Caki2 (cell line): ENCODE results near the gene UNC119. TPM values are rescaled to one million over a fixed set of nuclear protein-coding genes. Genes with fewer than 3 reads are reported as not detected.

ENCODE experiments used
- DNase-seq: peaks from one replicate; pipeline ENCODE4 v3.0.0-alpha.2; 2015; ENCODE audit warnings: low read depth
- in situ Hi-C: cut with HindIII; loops from 2 replicates; pipeline ENCODE4 v1.10.0; 2016; ENCODE audit warnings: low sequenced_read_pairs, low pct_unique_long_range_greater_than_20kb, mixed read lengths
- total RNA-seq: library from RNA; depleted of rRNA; stranded (reverse); fragments of >200 nt; shearing (Covaris generic); gene quantifications from 2 replicates; pipeline ENCODE4 v1.2.3, GENCODE V29; 2014; ENCODE audit warnings: low replicate concordance

UNC119 gene
- total RNA-seq, 1 experiment from 2014 or later: 47.6 TPM

DNA sequence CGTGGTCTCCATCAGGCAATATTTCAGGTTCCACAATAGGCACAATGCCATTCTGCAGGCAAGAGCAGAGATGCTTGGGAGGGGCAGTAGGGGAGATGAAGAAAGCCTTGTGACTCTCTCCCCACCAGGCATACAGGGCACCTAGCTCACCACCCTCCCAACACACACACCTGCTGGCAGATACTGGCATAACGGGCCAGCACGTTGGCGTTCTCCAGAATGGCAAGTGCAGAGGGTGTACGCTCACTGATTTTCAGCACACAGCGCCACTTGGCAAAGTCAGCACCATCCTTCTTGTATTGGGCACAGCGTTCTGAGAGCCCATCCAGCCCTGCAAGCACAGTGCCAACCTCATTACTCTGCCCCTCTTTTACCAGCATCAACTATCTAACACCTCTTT lies 22.1 kb upstream of the UNC119 start:
- in situ Hi-C loops: no loop called here
- no peak for DNase-seq

DNA sequence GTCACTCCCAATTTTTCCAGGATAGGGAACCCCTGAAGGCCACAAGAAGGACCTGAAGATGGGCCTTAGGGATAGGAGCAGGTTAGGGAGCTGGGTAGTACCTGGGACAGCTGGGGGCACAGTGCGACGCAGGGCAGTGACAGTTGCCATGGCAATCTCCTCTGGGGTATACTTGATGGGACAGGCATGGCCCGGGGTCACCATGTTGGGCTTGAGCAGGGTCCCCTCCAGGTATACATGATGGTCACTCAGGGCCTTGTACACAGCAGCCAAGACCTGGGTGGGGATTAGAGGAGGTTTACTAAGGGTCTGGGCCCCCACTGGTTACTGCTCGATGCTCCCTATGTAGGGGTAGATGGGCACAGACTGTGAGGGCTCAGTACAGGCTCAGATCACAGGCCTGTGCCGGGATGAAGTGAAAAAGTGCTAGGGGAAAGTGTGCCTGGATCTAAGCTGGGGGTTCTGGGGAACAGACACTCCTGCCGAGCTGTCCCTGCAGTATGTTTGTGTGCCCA lies 21.6 kb upstream of the UNC119 start:
- in situ Hi-C loops: no loop called here

DNA sequence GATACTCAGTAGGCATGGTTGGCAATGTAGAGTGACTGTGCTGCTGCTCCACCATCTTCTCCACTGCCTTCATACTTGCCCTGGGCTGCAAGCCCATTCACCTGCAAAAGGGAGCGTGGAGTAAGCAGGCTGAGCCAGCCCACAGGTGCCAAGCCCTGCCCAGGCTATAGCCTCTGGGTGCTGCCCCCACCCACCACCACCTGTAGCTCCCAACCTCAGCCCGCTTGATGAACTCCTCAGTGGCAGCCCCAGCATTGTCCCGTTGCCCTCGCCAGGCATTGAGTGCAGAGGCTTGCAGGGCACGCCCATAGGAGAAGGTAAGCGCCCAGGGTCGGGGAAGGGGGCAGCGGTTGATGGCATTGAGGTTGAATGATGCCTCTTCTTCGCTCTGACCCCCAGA lies 21.1 kb upstream of the UNC119 start:
- in situ Hi-C loops: no loop called here
- DNase-seq: no peak

More for the DNA sequence above, 21.6 kb upstream of the UNC119 start:
- no peak for DNase-seq

DNA sequence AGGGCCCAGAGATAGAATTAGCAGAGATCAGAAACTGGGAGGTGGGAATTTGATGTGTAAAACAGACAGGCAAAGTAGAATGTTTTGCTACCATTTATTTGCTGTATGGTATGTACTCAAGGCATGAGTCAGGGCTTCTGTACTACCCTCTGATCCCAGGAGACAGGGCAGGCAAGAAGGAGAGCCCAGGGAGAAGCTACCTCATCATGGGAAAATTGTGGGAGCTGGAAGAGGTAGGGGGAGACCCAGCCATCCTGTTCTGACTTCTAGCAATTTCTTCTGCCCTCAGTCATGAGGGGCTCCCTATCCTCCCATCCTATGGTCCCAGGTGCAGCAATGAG lies 20.6 kb upstream of the UNC119 start:
- no peak for DNase-seq
- in situ Hi-C loops: no loop called here

DNA sequence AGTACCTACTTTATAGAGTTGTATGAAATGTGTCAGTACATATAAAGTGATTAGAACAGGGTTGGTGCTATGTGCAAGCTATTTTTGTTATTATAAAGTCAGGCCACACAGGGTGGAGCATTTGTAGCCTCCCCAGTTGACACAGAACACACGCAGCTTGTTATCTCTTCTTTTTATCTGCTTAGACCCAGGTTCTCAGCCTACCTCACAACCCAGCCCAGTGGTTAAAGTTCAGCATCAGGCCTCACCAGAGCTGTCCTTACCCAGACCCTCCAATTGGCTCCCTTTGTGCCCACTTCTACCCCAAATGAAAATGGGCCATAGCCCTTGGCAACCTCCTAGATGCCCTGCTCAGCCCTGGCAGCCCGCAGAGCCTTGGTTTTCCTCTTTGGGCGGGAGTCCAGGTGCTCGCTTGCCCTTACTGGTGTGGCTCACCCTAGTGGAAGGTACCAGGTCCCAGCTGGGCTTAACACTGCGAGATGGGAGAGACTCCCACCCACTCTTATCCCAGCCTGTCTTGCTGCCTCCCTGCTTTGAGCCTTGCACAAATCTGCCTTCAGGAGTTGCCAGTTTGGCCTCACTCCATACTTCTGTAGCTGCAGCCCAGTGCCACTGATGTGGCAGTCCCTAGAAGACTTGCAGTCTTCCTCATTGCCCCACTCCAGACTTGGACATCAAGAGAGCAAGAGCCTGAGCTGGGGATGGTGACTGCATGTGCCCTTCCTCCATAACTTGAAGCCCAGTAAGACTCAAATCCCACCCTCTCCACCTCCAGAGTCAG lies 20.0 kb upstream of the UNC119 start:
- DNase-seq: no peak
- in situ Hi-C loops: no loop called here

DNA sequence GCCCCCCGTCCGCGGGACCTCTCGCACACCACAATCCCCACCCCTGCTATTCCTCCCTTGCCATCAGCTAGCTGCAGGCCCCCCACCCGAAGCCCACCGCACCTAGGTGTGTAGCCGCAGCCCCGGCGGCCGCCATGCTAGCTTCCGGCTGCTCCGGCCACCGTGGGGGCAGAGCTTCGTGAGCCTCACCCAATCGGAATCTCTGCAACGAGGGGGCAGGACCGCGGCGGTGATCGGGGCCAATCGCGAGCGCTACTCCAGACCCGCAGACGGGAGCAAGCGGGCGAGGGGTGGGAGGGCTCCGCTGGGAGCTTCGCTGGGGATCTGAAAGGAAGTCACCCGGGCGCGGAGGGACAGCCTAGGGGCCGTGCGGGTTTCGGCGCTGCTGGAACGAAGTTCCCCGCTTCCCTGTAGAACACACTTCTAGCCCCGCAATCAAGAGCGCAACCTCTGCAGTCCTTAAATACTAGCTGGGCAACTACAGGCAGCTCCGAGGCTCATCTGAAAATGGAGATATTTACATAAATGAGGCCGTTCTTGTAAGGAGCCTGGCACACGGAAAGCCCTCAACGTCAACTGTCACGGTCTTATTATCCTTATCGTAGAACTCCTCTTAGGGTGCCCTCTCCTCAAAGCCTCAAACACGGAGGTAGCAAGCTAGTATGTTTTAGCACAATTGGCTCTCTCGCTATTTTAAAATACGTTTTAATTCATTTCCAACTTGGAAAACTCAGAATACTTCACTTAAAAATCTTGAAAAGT lies 19.1 kb upstream of the UNC119 start, which contains the start of gene PIGS:
Gene PIGS (minus strand): TSS at position 164 of the 762 bp plus-strand sequence. CDS start 28 bp downstream, at position 136.
- in situ Hi-C loops: no loop called here

GRCh38 chr17:28570716-28571360 lies 18.4 kb upstream of the UNC119 start:
- DNase-seq: no peak
- in situ Hi-C loops: no loop called here

More for the DNA sequence above, 19.1 kb upstream of the UNC119 start, which contains the start of gene PIGS:
- peak; percentile 82 for DNase-seq

DNA sequence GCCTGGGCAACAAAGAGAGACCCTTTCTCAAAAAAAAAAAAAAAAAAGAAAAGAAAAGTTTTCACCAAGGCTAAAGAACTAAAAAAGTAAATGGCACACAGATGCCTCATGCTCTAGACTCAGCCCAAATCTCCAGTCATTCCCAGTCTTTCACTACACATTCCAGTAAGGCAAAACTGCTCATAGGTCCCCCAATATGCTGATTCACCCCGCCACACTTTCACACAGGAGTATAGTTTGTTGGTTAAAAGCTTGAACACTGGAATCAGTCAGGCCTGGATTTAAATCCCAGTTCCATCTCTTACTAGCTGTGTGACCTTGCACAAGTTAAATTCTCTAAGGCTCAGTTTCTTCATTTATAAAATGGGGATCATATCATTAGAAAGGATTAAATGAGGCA lies 17.0 kb upstream of the UNC119 start:
- in situ Hi-C loops: no loop called here
- no peak for DNase-seq

GRCh38 chr17:28567604-28568003 lies 15.2 kb upstream of the UNC119 start:
- in situ Hi-C loops: no loop called here
- no peak for DNase-seq

- in situ Hi-C loops: no loop called here
- peak; percentile 80 for DNase-seq
These were observed 11.1 kb upstream of the UNC119 start for GRCh38 chr17:28563475-28563874.

DNA sequence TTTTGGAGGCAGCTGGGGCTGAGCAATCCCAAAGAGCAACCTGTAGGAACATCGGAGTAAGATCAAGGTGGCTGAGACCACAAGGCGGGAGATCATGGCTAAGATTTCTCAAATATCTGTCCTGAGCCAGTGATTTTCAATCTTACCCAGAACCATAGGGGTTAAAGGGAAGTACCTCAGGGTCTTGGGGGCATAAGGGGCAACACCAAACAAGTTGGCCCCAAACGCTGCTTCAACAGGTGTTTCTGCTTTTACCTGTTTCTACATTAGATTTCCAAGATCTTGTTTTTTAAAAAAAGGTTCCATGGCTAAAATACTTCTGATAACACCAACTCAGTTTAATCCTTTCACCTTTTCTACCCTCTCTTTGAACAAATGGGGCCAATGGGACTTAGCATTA lies 2.6 kb upstream of the UNC119 start:
- no peak for DNase-seq
- in situ Hi-C loops: no loop called here

DNA sequence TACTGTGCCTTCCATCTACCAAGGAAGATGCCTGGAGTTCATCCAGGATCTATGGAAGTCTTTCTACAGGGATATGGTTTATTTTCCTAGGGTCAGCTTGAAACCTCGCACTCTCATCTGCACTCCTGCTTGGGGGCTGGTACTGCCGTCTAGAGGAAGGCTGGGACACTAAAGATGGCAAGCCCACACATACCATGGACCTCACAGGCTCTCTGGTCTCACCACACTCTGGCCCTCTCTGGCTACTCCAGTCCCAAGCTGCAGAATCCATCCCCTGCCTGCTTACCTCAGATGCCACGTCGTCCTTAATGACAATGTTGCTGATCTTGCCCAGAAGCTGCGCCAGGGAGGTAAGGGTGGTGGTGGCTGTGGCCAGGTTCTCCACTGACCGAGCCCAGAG lies 2.1 kb upstream of the UNC119 start:
- in situ Hi-C loops: no loop called here
- no peak for DNase-seq

DNA sequence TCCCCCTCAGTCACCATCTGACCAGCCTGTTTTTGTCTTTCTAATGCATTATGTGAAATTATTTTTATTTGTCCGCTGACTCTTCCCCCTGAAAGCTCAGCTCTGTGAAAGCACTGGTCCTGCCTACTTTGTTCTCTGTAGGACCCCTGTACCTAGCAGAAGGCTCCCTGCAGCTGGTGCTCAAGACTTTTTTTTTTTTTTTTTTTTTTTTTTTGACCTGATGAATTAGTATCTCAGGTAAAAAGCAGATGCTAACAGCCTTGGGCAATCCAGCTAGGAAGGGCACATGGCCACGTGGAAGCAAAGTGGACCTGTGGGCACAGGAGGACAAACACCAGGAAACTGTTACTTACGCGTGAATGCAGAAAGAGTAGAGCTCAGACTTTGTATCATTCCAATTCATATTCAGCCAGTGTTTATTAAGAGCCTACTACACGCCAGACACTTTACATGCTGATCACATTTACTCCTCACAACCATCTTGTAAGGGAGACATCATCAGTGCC lies 629 bp upstream of the UNC119 start:
- in situ Hi-C loops: no loop called here
- DNase-seq: no peak

DNA sequence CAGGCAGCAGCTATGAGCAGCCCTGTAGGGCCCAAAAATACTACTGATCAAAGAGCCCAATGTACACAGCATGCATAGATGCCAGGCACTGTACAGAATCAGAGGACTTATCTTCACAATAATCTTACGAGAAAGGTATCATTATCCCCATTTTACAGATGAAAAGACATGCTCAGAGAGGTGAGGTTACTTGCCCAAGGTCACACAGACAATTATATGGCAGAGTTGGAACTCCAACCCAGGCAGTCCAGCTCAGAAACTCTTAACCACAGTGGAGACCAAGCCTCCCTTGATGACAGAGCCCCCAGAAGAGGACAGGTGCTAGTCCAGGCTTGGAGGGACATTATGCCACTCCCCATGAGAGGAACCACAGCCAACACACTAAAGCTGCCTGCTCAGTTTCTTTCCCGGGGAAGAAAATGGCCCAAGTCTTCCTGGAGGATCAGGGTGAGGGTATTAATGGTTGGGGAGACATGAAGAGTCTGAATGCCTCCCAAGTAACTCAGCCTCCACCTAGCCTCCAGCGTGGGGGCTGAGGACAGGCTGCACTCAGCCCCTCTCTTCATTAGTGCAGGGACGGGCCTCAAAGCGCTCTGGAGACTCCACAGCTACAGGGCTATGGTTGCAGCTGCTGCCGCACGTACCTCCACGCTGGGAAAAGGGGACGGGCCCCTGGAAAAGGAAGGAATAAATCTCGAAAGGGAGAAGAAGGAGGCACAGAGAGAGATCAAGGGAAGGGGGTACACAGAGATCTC lies 826 bp downstream of the UNC119 start:
- DNase-seq: no peak
- in situ Hi-C loops: no loop called here

GRCh38 chr17:28550858-28551257 lies 1.6 kb downstream of the UNC119 start:
- in situ Hi-C loops: no loop called here
- no peak for DNase-seq

GRCh38 chr17:28549236-28550132 lies 2.9 kb downstream of the UNC119 start:
- in situ Hi-C loops: no loop called here
- no peak for DNase-seq

DNA sequence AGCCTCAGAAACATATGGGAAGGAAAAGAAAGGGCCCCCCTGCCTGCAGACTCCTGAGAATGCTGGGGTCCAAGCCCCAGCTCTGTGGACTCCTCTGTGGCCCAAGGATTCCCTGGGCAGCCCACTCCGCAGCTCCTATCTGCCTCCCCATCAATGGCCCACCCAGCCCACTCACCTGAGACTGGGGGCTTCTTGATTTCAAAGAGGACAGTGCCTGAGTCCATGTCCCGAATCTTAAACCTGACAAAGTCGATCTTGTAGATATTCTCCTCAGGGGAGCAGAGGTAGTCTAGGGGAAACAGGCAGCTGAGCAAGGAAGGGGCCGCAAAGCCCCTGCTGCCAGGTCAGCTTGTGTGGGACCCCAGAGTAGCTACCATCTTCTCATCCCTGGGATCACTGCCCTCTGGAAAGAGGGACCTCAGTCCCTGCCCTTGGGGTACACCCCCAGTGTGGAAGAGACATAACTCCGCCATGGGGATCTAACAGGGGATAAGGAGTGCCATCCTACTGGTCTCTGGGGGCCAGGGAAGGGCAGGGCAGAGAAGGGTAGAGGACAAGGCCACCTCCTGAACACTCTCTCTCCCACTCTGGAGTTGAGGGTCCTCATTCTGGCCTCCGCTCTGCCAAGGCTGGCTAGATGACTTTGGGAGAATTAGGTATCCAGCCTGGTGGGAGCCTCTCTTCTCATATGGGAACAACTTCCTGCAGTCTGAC lies 3.9 kb downstream of the UNC119 start:
- no peak for DNase-seq
- in situ Hi-C loops: no loop called here
